GM23338 (cell line): ENCODE results near the gene CSF1R. TPM values are rescaled to one million over a fixed set of nuclear protein-coding genes. Genes with fewer than 3 reads are reported as not detected.

Experiments
- ATAC-seq: fragments of 200-7000 bp; cut with Tn5 transposase; 3 replicates; pipeline ENCODE4 v1.9.1; 2020
- DNase-seq: peaks from one replicate; pipeline ENCODE4 v3.0.0-alpha.2; 2015; ENCODE audit warnings: low spot score
- H2AFZ ChIP-seq: fragments of 200-600 bp; sonication (generic); 2 replicates; pipeline ENCODE4 v1.8.0; 2016; ENCODE audit warnings: antibody characterized with exemption, mild to moderate bottlenecking, moderate library complexity
- H3F3A ChIP-seq: fragments of 200-600 bp; sonication (generic); replicated peaks from 2 replicates; pipeline ENCODE4 v1.8.0; 2017; ENCODE audit warnings: antibody characterized with exemption, mixed run types, low read depth
- H3K27ac ChIP-seq: fragments of 200-600 bp; sonication (generic); 2 replicates; pipeline ENCODE4 v1.6.1; 2016; ENCODE audit warnings: low read depth
- H3K27me3 ChIP-seq: fragments of 200-600 bp; sonication (generic); 2 replicates; pipeline ENCODE4 v1.8.0; 2016; ENCODE audit warnings: mild to moderate bottlenecking, mixed run types, moderate library complexity; ENCODE audit not compliant: insufficient read depth
- H3K36me3 ChIP-seq: fragments of 200-600 bp; sonication (generic); 2 replicates; pipeline ENCODE4 v1.8.0; 2016; ENCODE audit warnings: mild to moderate bottlenecking; ENCODE audit not compliant: insufficient read depth
- H3K4me1 ChIP-seq: fragments of 200-600 bp; sonication (generic); 2 replicates; pipeline ENCODE4 v1.8.0; 2016; ENCODE audit warnings: mild to moderate bottlenecking, moderate library complexity; ENCODE audit not compliant: insufficient read depth
- H3K4me2 ChIP-seq: fragments of 200-600 bp; sonication (generic); 2 replicates; pipeline ENCODE4 v1.7.1; 2017; ENCODE audit warnings: mixed run types
- H3K4me3 ChIP-seq: fragments of 200-600 bp; sonication (generic); 2 replicates; pipeline ENCODE4 v1.6.1; 2016; ENCODE audit warnings: mixed run types
- H3K79me2 ChIP-seq: fragments of 200-600 bp; sonication (generic); replicated peaks from 2 replicates; pipeline ENCODE4 v1.8.0; 2017; ENCODE audit warnings: mild to moderate bottlenecking; ENCODE audit not compliant: insufficient read depth
- H3K9me2 ChIP-seq: fragments of 200-600 bp; sonication (generic); 2 replicates; pipeline ENCODE4 v1.8.0; 2017; ENCODE audit not compliant: insufficient read depth
- H4K20me1 ChIP-seq: fragments of 200-600 bp; sonication (generic); replicated peaks from 2 replicates; pipeline ENCODE4 v1.8.0; 2017; ENCODE audit warnings: mild to moderate bottlenecking; ENCODE audit not compliant: insufficient read depth
- H3K27ac Mint-ChIP-seq: 2 replicates; pipeline ENCODE4 v1.8.0; 2020; ENCODE audit warnings: inconsistent platforms, mild to moderate bottlenecking, moderate library complexity, mixed read lengths
- H3K27me3 Mint-ChIP-seq: 3 replicates; pipeline ENCODE4 v1.8.0; 2022; ENCODE audit warnings: low read depth, mild to moderate bottlenecking, moderate library complexity, mixed read lengths, inconsistent platforms; ENCODE audit not compliant: insufficient read depth, poor library complexity
- H3K36me3 Mint-ChIP-seq: 3 replicates; pipeline ENCODE4 v1.8.0; 2021; ENCODE audit warnings: low read depth, mild to moderate bottlenecking, inconsistent platforms, moderate library complexity, mixed read lengths
- H3K4me1 Mint-ChIP-seq: 3 replicates; pipeline ENCODE4 v1.8.0; 2020; ENCODE audit warnings: mild to moderate bottlenecking, inconsistent platforms, mixed read lengths
- H3K4me3 Mint-ChIP-seq: 3 replicates; pipeline ENCODE4 v1.8.0; 2021; ENCODE audit warnings: moderate library complexity, mild to moderate bottlenecking, inconsistent platforms, mixed read lengths
- H3K9me3 Mint-ChIP-seq: 3 replicates; pipeline ENCODE4 v1.8.0; 2020; ENCODE audit warnings: moderate library complexity, mild to moderate bottlenecking, inconsistent platforms, mixed read lengths
- CREB1 ChIP-seq: fragments of 250-450 bp; sonication (Bioruptor Pico); IDR thresholded peaks from 2 replicates; pipeline ENCODE4 v1.5.0; 2020; ENCODE audit warnings: low read depth, mild to moderate bottlenecking, moderate library complexity
- EZH2phosphoT487 ChIP-seq: fragments of 200-600 bp; sonication (generic); IDR thresholded peaks from one replicate; pipeline ENCODE4 v1.8.1; 2018; ENCODE audit warnings: antibody characterized with exemption; ENCODE audit not compliant: unreplicated experiment
- JUNB ChIP-seq: IDR thresholded peaks from one replicate; pipeline ENCODE4 v1.6.1; 2016; ENCODE audit warnings: antibody characterized with exemption; ENCODE audit not compliant: unreplicated experiment
- POLR2AphosphoS5 ChIP-seq: IDR thresholded peaks from 2 replicates; pipeline ENCODE4 v1.6.1; 2016; ENCODE audit warnings: antibody characterized with exemption, low read depth
- STAT1 ChIP-seq: IDR thresholded peaks from one replicate; pipeline ENCODE4 v1.6.1; 2016; ENCODE audit warnings: antibody characterized with exemption; ENCODE audit not compliant: unreplicated experiment
- ZNF114 ChIP-seq: fragments of 250-450 bp; sonication (Bioruptor Pico); IDR thresholded peaks from 2 replicates; pipeline ENCODE4 v1.5.0; 2020; ENCODE audit warnings: mild to moderate bottlenecking, moderate library complexity
- ZNF462 ChIP-seq: fragments of 250-450 bp; sonication (Bioruptor Pico); IDR thresholded peaks from 2 replicates; pipeline ENCODE4 v1.5.0; 2020; ENCODE audit warnings: mild to moderate bottlenecking, moderate library complexity
- polyA plus RNA-seq: library from polyadenylated mRNA; unstranded; fragments of >200 nt; fragmentation: Nextera tagmentation; extraction: Ambion mirVana; gene quantifications from 2 replicates; pipeline ENCODE4 v1.2.1, GENCODE V29; 2016
- total RNA-seq: library from RNA; depleted of rRNA; stranded (reverse); fragments of >200 nt; shearing (Covaris generic); gene quantifications from 2 replicates; pipeline ENCODE4 v1.2.3, GENCODE V29; 2014

CSF1R gene
- total and polyA plus RNA-seq, 2 experiments from 2014 or later: 0.21 TPM; not detected in 1

GRCh38 chr5:150107909-150108447 lies 21.6 kb upstream of the CSF1R start (continued):
- TF ChIP-seq ZNF462 (CRISPR knock-in tag): no peak
- TF ChIP-seq CREB1 (CRISPR knock-in tag): no peak

- no peaks in the 10 kb centered on the region for H4K20me1 ChIP-seq
- Mint-ChIP-seq H3K36me3 (no peaks in the 10 kb centered on the region), H3K9me3 (no peaks in the 10 kb centered on the region), H3K27me3 (peaks cover 8% of the 10 kb centered on the region), H3K4me3 (no peak overlapping the region), H3K4me1 (no peaks in the 10 kb centered on the region), H3K27ac (no peak overlapping the region)
- H3K4me2 ChIP-seq: no peak overlapping the region
- no peaks in the 10 kb centered on the region for H3K79me2 ChIP-seq
- H3K36me3 ChIP-seq: no peaks in the 10 kb centered on the region
- H3K4me3 ChIP-seq: no peak overlapping the region
- H3F3A ChIP-seq: no peaks in the 10 kb centered on the region
- no peaks in the 10 kb centered on the region for H3K27me3 ChIP-seq
- DNase-seq (no peak), ATAC-seq (no peak)
- no peak overlapping the region for H2AFZ ChIP-seq
- TF ChIP-seq POLR2AphosphoS5 (no peak), ZNF462 (CRISPR knock-in tag) (no peak), JUNB (no peak), ZNF114 (CRISPR knock-in tag) (no peak), EZH2phosphoT487 (no peak), STAT1 (no peak)
- H3K9me2 ChIP-seq: no peaks in the 10 kb centered on the region
- no peak overlapping the region for H3K27ac ChIP-seq
- H3K4me1 ChIP-seq: no peaks in the 10 kb centered on the region
Observed at GRCh38 chr5:150106674-150107426, 20.5 kb upstream of the CSF1R start.
